Measurements from ENCODE around the gene MACROD1.

MACROD1 gene

GRCh38 chr11:64113462-64113780 lies 52.5 kb downstream of the MACROD1 start:
- DNase-seq (ENCODE audit: low read depth, low spot score) = no peak

- DNase-seq (ENCODE audit: low read depth, low spot score) = no peak
These were observed 53.0 kb downstream of the MACROD1 start for GRCh38 chr11:64112771-64113461.

GRCh38 chr11:64110465-64111375 lies 55.2 kb downstream of the MACROD1 start:
- DNase-seq (ENCODE audit: low read depth, low spot score) = no peak

GRCh38 chr11:64109332-64109731 lies 56.6 kb downstream of the MACROD1 start:
- no peak for DNase-seq (ENCODE audit: low read depth, low spot score)

- DNase-seq (ENCODE audit: low read depth, low spot score) = no peak
These were observed 58.6 kb downstream of the MACROD1 start for GRCh38 chr11:64107303-64107702.

- no peak for DNase-seq (ENCODE audit: low read depth, low spot score)
These were observed 61.3 kb downstream of the MACROD1 start for GRCh38 chr11:64104632-64105031.

- DNase-seq (ENCODE audit: low read depth, low spot score) = peak; percentile 43
These were observed 62.5 kb downstream of the MACROD1 start for GRCh38 chr11:64103277-64103985.

GRCh38 chr11:64102005-64102738 lies 63.7 kb downstream of the MACROD1 start:
- DNase-seq (ENCODE audit: low read depth, low spot score) = no peak

- DNase-seq (ENCODE audit: low read depth, low spot score) = peak; percentile 48
These were observed 64.5 kb downstream of the MACROD1 start for GRCh38 chr11:64101461-64101860.

- DNase-seq (ENCODE audit: low read depth, low spot score) = no peak
These were observed 65.0 kb downstream of the MACROD1 start for GRCh38 chr11:64100782-64101353.

- DNase-seq (ENCODE audit: low read depth, low spot score) = no peak
These were observed 65.6 kb downstream of the MACROD1 start for GRCh38 chr11:64100360-64100759.

GRCh38 chr11:64099436-64099835 lies 66.5 kb downstream of the MACROD1 start:
- no peak for DNase-seq (ENCODE audit: low read depth, low spot score)

- no peak for DNase-seq (ENCODE audit: low read depth, low spot score)
These were observed 67.5 kb downstream of the MACROD1 start for GRCh38 chr11:64098318-64098831.

GRCh38 chr11:64097468-64098317 lies 68.2 kb downstream of the MACROD1 start:
- no peak for DNase-seq (ENCODE audit: low read depth, low spot score)

- no peak for DNase-seq (ENCODE audit: low read depth, low spot score)
These were observed 69.1 kb downstream of the MACROD1 start for GRCh38 chr11:64096835-64097234.

GRCh38 chr11:64095949-64096348 lies 70.0 kb downstream of the MACROD1 start:
- DNase-seq (ENCODE audit: low read depth, low spot score) = no peak

- DNase-seq (ENCODE audit: low read depth, low spot score) = peak; percentile 48
These were observed 70.6 kb downstream of the MACROD1 start for GRCh38 chr11:64095273-64095817.

- DNase-seq (ENCODE audit: low read depth, low spot score) = peak; percentile 91
These were observed 71.3 kb downstream of the MACROD1 start for GRCh38 chr11:64094463-64095260.
